SK-N-MC (cell line): ENCODE measurements around the gene DNMBP.
"Not testable (repeated sequence)": the region's sequence is repeated elsewhere in the genome, so short reads cannot be mapped to it uniquely, and the experiment has no call there.

Experiments used
- DNase-seq: peaks from one replicate; pipeline ENCODE4 v3.0.0-alpha.2; 2011; ENCODE audit warnings: low read depth, low spot score
- H3K27ac ChIP-seq: fragments of 200-600 bp; sonication (generic); 2 replicates; pipeline ENCODE4 v1.5.1; 2016; ENCODE audit warnings: mixed run types
- H3K36me3 ChIP-seq: fragments of 200-600 bp; sonication (generic); 2 replicates; pipeline ENCODE4 v1.6.1; 2017; ENCODE audit warnings: antibody characterized with exemption, low read length, mixed read lengths; ENCODE audit not compliant: insufficient read depth
- H3K4me3 ChIP-seq: fragments of 200-600 bp; sonication (generic); 2 replicates; pipeline ENCODE4 v1.5.1; 2016
- H3K9ac ChIP-seq: fragments of 200-600 bp; sonication (generic); 2 replicates; pipeline ENCODE4 v1.8.0; 2017; ENCODE audit warnings: mixed run types, mixed read lengths; ENCODE audit not compliant: insufficient read length
- H3K9me3 ChIP-seq: fragments of 200-600 bp; sonication (generic); 2 replicates; pipeline ENCODE4 v1.6.1; 2017; ENCODE audit warnings: low read depth, mild to moderate bottlenecking, antibody characterized with exemption, low read length, moderate library complexity, mixed read lengths
- EZH2 ChIP-seq: fragments of 200-600 bp; sonication (generic); IDR thresholded peaks from one replicate; pipeline ENCODE4 v1.6.1; 2017; ENCODE audit warnings: antibody characterized with exemption
- FOXP2 ChIP-seq: optimal IDR thresholded peaks from 2 replicates; pipeline ENCODE3; 2011; ENCODE audit warnings: mild to moderate bottlenecking, moderate library complexity; ENCODE audit not compliant: insufficient read depth; ENCODE audit errors: extremely low read length, control extremely low read depth
- POLR2AphosphoS5 ChIP-seq: IDR thresholded peaks from 2 replicates; pipeline ENCODE4 v1.6.1; 2012; ENCODE audit warnings: mild to moderate bottlenecking, low read depth, low read length, borderline replicate concordance

DNMBP gene

DNA sequence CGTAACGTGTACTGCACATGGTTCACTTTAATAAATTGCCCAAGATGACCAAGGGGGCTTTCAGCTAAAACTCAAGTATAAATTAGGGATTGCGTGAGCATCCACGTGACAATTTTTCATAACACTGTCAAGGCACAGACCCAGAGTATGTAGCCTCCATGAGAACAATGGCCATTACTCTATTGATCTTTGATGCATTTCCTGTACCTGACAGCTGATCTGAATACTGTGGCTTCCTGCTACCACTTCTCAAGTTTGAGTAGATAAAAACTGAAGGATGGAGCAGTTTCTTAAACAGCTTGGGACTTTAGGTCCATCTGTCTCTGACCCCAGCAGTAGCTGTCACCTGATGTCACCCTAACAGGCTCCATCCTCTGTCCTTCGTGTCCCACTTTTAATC lies 128.4 kb downstream of the DNMBP start:
- Histone ChIP-seq H3K27ac (no peak overlapping the region), H3K36me3 (peaks cover 36% of the 10 kb centered on the region; the same call in 1 of the 2 replicates), H3K9me3 (no peaks in the 10 kb centered on the region), H3K9ac (no peak overlapping the region), H3K4me3 (no peak overlapping the region)
- DNase-seq = no peak
- TF ChIP-seq FOXP2 = no peak
- no peak for TF ChIP-seq POLR2AphosphoS5
- TF ChIP-seq EZH2 = no peak

DNA sequence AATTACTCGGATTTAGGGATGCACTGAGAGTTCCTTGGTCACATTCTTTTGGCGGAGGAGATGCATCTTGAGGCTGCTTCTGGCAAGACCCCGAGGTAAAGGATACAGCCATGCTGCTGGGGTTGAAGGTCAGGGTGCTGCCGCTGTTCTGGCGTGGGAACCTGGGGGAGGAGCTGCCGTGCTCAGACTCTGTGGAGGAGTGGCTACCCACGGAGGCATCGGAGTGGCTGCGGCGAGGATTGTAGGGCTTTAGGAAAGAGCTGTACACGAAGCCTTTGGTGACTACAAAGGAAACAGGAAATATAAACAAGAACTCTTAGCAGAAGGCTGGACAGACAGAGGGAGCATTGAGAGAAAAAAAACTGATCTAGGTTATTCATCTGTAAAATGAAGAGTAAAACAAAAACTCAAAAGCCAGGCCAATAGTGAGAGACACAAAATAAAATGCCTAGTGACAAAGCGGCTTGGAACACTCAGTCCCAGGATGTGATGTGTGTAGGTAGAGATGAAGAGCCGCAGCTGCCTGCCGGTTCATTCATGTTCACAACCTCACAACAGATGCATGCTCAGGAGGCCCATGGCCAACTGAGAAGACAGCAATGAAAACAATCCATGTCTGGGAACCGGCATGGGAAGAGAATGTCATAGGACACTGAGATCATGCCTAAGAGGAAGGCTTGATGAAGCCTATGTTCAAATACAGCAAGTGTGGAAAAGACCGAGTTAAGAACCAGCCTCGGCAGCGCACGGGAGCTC lies 129.5 kb downstream of the DNMBP start:
- Histone ChIP-seq H3K27ac (no peak overlapping the region), H3K9ac (no peak overlapping the region), H3K36me3 (peaks cover 28% of the 10 kb centered on the region; the same call in 1 of the 2 replicates), H3K9me3 (no peaks in the 10 kb centered on the region), H3K4me3 (no peak overlapping the region)
- TF ChIP-seq FOXP2 (no peak), EZH2 (no peak), POLR2AphosphoS5 (no peak)
- DNase-seq = no peak

DNA sequence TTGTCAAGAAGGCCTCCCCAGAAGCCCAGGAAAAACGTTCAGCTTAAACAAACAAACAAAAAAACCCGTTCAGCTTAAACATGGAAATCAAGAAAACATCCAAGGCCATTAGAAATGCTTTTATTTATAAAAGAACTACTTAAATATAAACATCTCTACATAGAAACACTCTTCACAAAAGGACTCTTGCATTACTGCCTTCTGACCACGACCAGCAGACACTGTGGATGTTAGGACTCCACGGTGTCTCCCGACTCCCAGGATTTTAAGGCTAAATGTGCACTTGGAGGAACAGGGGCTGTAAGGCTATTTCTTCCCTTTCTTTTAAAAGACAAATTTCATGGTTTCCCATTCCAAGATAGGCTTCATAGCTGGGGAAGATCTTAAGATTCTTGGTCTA lies 134.3 kb downstream of the DNMBP start:
- H3K4me3 ChIP-seq = no peak overlapping the region
- TF ChIP-seq EZH2 = no peak
- no peak for TF ChIP-seq POLR2AphosphoS5
- TF ChIP-seq FOXP2 = no peak
- H3K36me3 ChIP-seq = peaks cover 14% of the 10 kb centered on the region; the same call in 1 of the 2 replicates

DNA sequence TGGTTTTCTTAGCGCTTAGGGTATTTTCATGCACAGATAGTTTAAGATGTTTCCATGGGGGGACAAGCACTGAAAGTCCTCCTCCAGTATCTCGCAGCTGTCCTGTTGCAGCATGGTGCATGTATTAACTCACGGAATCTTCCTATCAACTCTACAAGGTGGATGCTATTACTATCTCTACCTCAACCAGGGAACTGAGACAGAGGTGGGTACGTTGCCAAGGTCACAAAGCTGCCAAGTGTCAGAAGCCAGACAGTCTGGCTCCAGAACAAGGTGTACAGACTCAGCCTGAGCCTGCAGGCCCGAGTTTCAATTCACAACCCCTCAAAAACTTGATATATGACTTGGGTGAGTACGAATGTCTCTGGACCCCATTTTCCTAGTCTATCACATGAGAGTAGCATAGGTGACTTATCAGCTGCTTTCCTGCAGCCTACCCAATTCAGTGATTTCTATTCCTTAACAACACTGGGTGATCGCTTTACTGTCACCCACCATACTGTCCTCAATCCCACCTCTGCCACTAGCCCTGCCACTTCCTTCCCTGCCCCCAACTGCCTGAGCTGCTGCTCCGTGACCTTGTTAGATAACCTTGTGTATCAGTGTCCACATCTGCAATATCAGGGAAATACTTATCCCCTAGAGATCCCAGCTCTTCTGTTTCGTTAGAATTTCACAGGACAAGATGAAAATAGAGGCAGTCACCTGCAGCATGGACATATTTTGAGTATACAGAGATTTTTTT lies 135.2 kb downstream of the DNMBP start:
- peaks cover 7% of the 10 kb centered on the region; the same call in 1 of the 2 replicates for H3K36me3 ChIP-seq
- H3K27ac ChIP-seq = no peak overlapping the region
- H3K9me3 ChIP-seq = no peaks in the 10 kb centered on the region
- TF ChIP-seq FOXP2 (no peak), POLR2AphosphoS5 (no peak), EZH2 (no peak)
- no peak overlapping the region for H3K9ac ChIP-seq
- no peak overlapping the region for H3K4me3 ChIP-seq
- DNase-seq = no peak

More for the DNA sequence above, 134.3 kb downstream of the DNMBP start:
- no peak for DNase-seq
- Histone ChIP-seq H3K27ac (no peak overlapping the region), H3K9ac (no peak overlapping the region), H3K9me3 (no peaks in the 10 kb centered on the region)

DNA sequence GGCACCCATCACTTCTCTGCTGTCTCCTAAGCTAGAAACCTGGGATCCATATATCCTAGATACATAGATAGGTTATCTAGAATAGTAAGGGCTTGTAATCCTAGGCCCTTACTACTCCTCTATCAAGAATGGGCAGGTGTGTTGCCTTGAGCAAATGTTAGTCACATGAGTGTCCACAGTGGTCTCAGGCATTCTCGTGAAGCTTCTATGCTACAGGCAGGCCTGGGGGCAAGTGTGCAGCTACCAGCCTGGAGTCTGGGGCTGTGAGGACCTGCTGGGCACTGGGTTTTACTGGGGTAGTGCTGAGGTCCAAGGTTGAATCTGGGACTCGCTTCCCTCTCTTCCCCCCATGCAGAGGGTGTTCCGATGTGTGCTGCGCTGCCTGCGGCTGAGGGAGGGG lies 135.9 kb downstream of the DNMBP start:
- no peak for DNase-seq
- H3K4me3 ChIP-seq = no peak overlapping the region
- H3K9ac ChIP-seq = no peak overlapping the region
- H3K9me3 ChIP-seq = no peaks in the 10 kb centered on the region
- TF ChIP-seq FOXP2 (no peak), EZH2 (no peak), POLR2AphosphoS5 (no peak)
- H3K36me3 ChIP-seq = peaks cover 6% of the 10 kb centered on the region; the same call in 1 of the 2 replicates
- no peak overlapping the region for H3K27ac ChIP-seq

DNA sequence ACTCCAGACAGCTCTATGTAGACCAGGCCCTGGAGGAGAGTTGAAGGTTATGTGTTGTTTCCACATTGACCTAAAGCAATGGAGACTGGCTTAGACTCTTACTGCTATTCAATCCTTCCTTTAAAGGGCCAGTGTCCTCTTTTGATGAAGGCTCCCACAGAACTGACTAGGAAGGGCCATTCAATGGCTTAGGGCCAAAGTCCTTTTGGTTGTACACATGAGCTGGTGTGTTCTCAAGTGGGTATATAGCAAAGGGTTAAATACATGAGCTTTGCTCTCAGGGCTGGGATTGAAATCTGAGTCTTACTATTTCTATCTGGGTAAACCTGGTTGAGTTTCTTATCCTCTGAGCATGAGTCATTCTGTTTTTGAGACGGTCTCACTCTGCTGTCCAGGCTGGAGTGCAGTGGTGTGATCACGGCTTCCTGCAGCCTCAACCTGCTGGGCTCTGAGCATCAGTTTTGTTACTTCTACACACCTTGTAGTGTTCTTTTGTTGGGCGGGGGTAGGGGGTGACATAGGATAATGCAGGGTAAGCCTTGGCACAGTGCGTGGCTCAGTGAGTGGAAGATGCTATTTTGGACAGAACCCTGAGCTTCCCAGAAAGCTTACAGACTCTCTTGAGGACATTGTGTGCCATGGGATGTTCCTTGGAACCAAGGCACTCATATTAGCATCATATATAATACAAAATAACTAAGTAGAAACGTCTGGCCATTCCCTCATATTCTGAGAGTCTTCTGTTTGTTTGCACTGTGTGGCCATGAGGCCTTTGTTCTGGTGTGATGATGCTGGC lies 137.2 kb downstream of the DNMBP start:
- TF ChIP-seq POLR2AphosphoS5 (no peak), FOXP2 (no peak), EZH2 (no peak)
- no peak overlapping the region for H3K9ac ChIP-seq
- no peak for DNase-seq
- H3K9me3 ChIP-seq = no peaks in the 10 kb centered on the region
- H3K4me3 ChIP-seq = no peak overlapping the region
- peaks cover 6% of the 10 kb centered on the region; the same call in 1 of the 2 replicates for H3K36me3 ChIP-seq
- no peak overlapping the region for H3K27ac ChIP-seq

- H3K36me3 ChIP-seq = no peaks in the 10 kb centered on the region
- H3K9me3 ChIP-seq = no peaks in the 10 kb centered on the region
- H3K27ac ChIP-seq = no peak overlapping the region
- no peak overlapping the region for H3K4me3 ChIP-seq
- no peak for DNase-seq
- TF ChIP-seq EZH2 (no peak), FOXP2 (no peak), POLR2AphosphoS5 (no peak)
- no peak overlapping the region for H3K9ac ChIP-seq
Observed at GRCh38 chr10:99870123-99870730, 139.5 kb downstream of the DNMBP start.

DNA sequence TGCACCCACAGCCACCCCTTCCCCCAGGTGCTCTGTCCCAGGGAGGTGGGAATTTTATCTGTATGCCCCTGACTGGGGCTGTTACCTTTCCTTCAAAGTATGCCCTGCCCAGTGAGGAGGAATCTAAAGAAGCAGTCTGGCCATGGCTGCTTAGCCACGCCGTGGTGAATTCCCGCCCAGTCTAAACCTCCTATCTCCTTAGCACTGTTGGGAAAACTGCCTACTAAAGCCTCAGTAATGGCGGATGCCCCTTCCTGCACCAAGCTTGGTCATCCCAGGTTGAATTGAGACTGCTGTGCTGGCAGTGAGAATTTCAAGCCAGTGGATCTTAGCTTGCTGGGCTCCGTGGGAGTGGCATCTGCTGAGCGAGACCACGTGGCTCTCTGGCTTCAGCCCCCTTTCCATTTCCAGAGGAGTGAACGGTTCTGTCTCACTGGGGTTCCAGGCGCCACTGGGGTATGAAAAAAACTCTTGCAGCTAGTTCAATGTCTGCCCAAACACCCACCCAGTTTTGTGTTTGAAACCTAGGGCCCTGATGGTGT lies 140.1 kb downstream of the DNMBP start:
- Histone ChIP-seq H3K9me3 (no peaks in the 10 kb centered on the region), H3K9ac (no peak overlapping the region), H3K27ac (no peak overlapping the region), H3K4me3 (no peak overlapping the region), H3K36me3 (no peaks in the 10 kb centered on the region)
- TF ChIP-seq FOXP2 = no peak
- no peak for TF ChIP-seq EZH2
- TF ChIP-seq POLR2AphosphoS5 = no peak
- no peak for DNase-seq

GRCh38 chr10:99867250-99867649 lies 142.5 kb downstream of the DNMBP start:
- H3K36me3 ChIP-seq, H3K9me3 ChIP-seq, H3K9ac ChIP-seq, H3K4me3 ChIP-seq, H3K27ac ChIP-seq, DNase-seq: not testable (repeated sequence)

DNA sequence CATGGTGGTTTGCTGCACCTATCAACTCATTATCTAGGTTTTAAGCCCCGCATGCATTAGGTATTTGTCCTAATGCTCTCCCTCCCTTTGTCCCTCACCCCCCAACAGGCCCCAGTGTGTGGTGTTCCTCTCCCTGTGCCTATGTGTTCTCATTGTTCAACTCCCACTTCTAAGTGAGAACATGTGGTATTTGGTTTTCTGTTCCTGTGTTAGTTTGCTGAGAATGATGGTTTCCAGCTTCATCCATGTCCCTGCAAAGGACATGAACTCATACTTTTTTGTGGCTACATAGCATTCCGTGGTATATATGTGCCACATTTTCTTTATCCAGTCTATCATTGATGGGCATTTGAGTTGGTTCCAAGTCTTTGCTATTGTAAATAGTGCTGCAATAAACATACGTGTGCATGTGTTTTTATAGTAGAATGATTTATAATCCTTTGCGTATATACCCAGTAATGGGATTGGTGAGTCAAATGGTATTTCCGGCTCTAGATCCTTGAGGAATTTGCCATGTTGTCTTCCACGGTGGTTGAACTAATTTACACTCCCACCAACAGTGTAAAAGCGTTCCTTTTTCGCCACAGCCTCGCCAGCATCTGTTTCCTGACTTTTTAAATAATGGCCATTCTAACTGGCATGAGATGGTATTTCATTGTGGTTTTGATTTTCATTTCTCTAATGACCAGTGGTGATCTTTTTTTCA lies 146.1 kb downstream of the DNMBP start:
- H3K4me3 ChIP-seq, DNase-seq: not testable (repeated sequence)

More for the DNA sequence above, 146.1 kb downstream of the DNMBP start:
- not testable (repeated sequence) for H3K9ac ChIP-seq, H3K36me3 ChIP-seq, H3K27ac ChIP-seq, H3K9me3 ChIP-seq
